NCI-H2171 (cell line): ENCODE results near the gene RRBP1.

ENCODE experiments used
- DNase-seq: peaks from one replicate; lab custom pipeline; 2025; lab: John Stamatoyannopoulos, UW

RRBP1 gene

DNA sequence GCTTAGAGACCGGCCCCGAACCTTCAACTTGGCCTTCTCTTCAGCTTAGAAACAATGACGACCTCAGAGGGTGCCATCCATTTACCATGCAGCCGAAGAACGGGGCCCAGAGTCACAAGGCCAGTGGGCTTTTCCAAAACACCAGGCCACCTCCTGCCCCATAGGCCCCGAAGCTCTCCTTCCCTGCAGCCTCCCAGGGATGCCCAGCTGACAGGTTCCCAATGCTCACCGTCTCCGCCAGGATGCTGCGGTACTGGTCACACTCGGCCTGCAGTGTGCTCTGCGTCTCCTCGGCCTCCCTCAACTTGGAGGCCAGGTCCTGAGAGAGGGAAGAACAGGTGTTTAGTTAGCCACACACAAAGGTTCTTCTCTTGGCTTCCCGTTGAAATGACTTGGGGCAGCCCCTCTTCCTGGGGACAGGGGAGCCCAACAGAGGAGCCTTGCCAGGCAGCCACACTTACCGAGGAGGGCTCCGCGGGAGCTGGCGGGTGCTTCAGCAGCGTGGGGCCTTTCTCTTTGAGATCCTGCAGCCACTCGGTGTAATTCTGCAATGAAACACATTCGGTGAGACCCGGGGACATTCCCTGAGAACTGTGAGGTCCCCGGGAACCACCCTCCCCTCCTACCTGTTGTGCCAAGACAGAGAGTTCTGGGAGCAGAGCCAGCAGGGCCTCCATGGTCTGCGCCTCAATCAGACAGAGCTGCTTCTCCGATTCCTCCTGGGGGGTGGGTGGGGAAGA, 60.6 kb downstream of the RRBP1 start:
- no peak for DNase-seq

DNA sequence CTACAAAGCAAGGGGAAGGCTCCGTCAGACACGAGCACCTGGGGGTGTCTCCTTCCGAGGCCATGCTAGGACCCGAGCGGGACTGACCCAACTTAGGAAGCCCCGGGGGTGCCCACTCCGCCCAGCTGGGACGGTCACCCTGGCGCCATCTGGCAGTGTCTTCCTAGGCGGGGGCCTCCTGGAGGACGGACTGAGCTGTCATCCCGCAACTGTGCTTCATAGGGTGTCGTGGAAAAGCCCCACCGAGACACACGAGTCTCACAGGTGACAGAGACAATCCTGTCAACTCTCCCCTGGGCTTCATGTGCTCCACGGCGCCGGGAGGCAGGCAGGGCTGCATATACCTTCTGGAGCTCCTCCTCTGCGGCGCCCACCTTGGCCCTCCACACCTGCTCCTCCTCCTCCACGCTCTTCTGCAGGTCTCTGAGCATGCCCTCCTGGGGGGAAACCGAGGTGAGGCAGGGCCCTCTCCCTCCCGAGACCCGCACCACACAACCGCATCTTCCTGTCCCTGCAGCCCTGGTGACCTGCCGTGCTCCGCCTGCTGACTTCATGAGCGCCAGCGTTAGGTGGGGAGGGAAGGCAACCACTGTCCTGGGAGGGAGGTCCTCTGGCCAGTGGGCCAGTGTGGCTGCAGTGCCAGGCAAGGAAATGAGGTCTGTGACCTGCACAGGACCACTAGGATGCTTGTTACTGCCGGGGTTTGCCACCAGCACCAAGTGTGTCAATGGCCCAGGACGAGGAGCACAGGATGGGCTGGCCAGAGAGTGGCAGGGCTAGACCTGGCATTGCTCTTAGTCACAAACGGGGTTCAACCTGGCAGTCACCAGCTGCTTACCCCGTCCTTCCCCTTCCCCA, 61.4 kb downstream of the RRBP1 start:
- no peak for DNase-seq

DNA sequence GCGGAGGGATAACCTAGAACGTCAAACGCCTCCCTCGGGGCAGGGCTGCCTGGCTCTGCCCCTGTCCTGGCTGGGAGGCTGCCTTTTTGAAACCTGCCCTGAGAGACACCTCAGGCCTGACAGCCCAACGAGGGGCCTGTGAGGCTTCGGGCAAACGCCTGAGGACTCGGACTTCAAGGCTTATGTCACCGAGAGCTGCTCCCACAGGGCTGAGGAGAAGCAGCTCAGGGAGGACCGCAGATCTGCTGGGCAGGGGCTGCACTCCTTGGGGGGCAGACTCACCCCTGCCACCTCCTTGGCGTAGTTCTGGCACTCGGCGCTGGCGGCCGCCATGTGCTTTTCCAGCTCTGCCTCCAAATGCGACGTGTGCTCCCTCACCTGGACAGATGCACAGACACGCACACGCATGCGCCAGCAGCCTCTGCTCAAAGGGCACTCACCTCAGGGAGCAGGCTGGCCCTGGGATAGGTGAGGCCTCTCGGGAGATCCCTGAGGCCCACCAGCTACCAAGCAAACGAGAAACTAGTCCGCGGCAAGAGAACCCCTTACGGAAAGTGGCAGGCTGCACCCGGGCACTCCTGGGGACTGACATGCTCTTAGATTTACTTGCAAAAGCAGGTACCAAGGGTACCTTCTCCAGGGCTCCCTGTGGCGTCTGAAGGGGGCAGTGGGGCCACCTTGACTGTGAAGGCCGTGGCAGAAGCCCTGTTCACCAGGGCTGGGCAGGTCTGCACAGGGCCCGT, 62.5 kb downstream of the RRBP1 start:
- DNase-seq = no peak

GRCh38 chr20:17618673-17619013, 63.4 kb downstream of the RRBP1 start:
- no peak for DNase-seq

- DNase-seq = peak; percentile 60
These were observed 64.0 kb downstream of the RRBP1 start for GRCh38 chr20:17617868-17618672.

DNA sequence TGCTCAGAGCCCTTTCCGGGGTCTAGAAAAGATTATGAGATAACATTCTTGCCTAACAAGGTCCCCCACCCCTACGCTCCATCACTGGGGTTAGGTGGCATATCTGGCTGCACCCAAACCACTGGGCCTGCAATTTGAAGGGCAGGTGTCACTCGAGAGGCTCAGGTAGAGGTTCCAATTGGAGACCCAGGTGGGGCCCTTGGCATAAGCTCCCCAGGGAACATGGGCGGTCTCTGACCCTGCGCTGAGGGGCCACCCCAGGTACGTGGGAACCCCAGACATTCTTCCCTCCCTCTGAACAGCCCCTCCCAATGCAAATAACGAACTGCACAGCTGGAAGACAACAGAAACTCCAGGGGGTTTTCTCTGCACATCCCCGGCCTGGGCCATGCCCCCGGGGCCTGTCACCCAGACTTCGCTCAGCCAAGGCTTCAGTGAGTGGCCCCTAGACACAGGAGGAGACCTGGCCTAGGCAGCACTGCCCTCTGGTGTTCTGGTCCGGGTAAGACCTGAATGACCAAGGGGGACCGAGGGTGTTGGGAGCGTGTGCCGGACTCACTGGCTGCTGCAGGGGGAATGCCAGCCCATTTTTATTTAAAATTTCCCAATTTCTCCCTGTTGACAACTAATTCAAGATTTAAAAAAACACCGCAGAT, 64.7 kb downstream of the RRBP1 start:
- DNase-seq = peak; percentile 53

GRCh38 chr20:17616480-17617211, 65.4 kb downstream of the RRBP1 start:
- no peak for DNase-seq

- no peak for DNase-seq
These were observed 66.2 kb downstream of the RRBP1 start for GRCh38 chr20:17615645-17616479.

- no peak for DNase-seq
These were observed 67.0 kb downstream of the RRBP1 start for GRCh38 chr20:17614812-17615644.

DNA sequence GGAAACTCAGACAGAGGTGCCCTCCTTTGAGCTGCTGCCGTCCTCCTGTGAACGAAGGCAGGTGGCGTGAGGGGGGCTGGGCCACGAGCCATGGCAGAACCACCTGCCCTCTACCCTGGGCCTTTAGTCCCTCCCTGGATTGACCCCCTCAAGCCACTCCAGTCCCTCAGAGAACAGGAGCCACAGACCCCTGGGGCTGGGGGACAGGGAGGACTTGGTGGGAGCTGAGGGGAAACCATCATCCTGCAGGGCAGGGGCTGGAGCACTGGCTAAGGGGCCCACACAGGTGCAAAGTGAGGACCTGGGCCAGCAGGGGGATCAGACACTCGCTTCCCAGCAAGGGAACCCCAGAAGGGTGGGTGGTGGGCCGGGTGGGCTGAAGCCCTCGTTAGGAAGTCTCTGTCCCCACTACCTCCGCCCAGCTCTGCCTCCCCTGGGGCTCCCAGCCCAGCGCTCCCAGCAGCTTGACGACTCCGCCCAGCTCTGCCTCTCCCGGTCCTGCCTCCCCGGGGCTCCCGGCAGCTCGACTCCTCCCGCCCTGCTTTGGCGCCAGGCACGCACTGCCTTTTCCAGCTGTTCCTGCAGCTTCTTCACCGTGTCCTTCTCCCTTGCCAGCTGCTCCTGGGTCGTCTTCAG, 67.7 kb downstream of the RRBP1 start:
- DNase-seq = peak; percentile 83

DNA sequence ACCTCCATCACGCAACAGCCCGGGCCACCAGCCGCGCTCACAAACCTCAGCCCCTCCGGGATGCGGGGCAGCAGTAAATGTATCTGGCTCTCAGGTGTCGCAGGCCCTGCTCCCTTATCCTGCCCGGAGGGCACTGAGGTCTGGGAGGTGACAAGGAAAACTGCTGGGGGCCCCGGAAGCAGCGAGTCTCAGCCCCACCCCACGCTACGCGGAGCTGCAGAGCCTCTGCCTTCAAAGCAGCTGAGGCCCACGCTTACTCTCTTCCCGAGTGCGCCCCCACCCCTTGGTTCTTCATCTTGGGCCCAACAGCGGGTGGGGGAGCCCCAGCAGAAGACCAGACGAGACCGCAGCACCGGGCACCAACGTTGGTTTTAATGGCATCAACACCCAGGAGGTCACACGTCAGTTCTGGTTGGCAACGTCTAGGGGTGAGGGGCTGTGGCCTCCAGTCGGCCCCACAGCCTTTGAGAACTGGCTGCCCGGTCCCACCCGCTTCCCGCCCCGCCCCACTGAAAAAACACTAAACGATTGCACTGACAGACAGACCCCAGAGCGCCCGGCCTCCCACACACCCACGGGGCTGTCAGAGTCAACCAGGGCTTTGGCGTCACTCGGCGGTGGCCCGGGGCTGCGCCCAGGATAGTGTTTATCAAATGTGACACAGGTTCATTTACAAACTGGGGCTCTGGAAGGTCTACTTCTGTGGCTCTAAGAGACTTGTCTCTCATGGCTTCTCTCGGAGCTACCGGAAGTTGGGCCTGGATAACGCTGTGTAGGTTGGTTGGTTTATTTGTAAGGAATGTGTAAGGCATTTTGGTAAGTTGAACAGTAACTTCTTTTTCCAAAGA, 68.5 kb downstream of the RRBP1 start:
- no peak for DNase-seq

DNA sequence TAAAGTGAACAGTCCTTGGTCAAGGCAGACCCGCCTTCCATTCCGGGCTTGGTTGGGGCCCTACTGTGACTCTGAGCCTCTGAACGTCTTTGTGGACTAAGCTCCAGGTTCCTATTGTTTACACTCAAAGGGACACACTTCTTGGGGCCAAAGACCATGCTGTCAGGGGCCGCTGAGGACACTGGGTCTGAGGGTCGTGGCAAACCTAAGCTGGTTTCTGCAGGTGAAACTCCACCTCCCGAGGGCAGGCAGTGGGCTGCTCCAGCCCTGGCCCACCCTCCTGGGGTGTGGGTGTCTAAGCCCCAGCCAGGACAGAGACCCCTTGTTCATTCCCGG, 69.1 kb downstream of the RRBP1 start:
- no peak for DNase-seq

DNA sequence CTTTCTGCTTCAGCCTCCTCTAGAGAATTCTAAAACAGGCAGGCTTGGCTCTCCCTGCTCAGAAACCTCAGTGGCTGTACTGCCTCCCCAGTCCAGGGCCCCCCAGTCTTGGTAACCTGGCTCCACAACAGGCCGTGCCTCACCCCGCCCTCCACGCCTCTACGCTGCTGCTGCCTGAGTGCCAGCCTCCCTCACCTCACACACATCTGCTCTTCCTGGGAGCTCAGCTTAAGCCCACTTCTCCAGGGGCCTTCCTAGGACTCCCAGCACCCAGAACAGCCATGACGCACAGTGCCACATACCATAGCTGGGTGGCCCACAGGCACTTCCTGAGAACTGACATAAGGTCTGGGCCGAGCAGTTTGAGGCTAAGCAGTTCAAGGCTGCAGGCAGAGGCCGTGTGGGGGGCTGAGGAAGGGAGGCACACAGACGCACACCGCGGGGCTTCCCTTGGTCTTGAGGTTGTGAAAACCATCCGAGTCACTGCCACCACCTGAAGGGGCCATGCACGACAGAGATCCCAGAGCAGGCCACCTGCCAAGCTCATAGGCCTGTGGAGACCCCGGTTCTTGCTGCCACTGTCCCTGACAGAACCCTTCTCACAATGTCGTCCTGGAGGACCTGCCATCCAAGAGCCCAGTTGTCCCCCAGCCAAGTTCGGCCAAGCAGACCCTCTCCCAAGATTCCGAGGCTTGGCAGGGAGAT, 69.6 kb downstream of the RRBP1 start:
- no peak for DNase-seq

- DNase-seq = no peak
These were observed 70.3 kb downstream of the RRBP1 start for GRCh38 chr20:17611540-17612286.

- DNase-seq = no peak
These were observed 70.8 kb downstream of the RRBP1 start for GRCh38 chr20:17611290-17611539.

- no peak for DNase-seq
These were observed 71.3 kb downstream of the RRBP1 start for GRCh38 chr20:17610566-17611289.
